Renal cortex interstitium (tissue), 15 donors: ENCODE data around the gene BAZ1B. TPM values are rescaled to one million over a fixed set of nuclear protein-coding genes. Genes with fewer than 3 reads are reported as not detected.
"Not testable (repeated sequence)": the region's sequence is repeated elsewhere in the genome, so short reads cannot be mapped to it uniquely, and the experiment has no call there.

Source experiments
- DNase-seq, 11 donors: peaks; one replicate each; pipeline ENCODE4 v3.0.0-alpha.2; 2013; ENCODE audit warnings: low read depth in 9 of 11, low spot score in 4 of 11; ENCODE audit errors: extremely low read depth in 1 of 11
- long read RNA-seq, 16 experiments: transcript quantifications; one replicate each; lab custom pipeline, GENCODE V29; 2026
- polyA plus RNA-seq, 3 donors: library from polyadenylated mRNA; unstranded; fragments of 120-200 nt; gene quantifications; one replicate each; pipeline ENCODE4 v1.2.1, GENCODE V29; 2013; ENCODE audit not compliant: insufficient read length in 3 of 3

The BAZ1B gene
- 10 to 100 TPM; 60.4 to 84.6 (median 82.2) TPM for polyA plus RNA-seq
- long read RNA-seq, donor 1, partial matches to known transcripts: 7 of 7 reads
- long read RNA-seq, donor 1, other reads (novel, unspliced or antisense): 0 of 7 reads
- long read RNA-seq, donor 2, partial matches to known transcripts: 48 of 48 reads
- long read RNA-seq, donor 2, other reads (novel, unspliced or antisense): 0 of 48 reads
- long read RNA-seq, donor 3, partial matches to known transcripts: 18 of 18 reads
- long read RNA-seq, donor 3, other reads (novel, unspliced or antisense): 0 of 18 reads
- long read RNA-seq, donor 4, partial matches to known transcripts: 40 of 40 reads
- long read RNA-seq, donor 4, other reads (novel, unspliced or antisense): 0 of 40 reads
- long read RNA-seq, donor 5: 0 reads
- long read RNA-seq, donor 6, partial matches to known transcripts: 14 of 14 reads
- long read RNA-seq, donor 6, other reads (novel, unspliced or antisense): 0 of 14 reads
- long read RNA-seq, donor 7, partial matches to known transcripts: 11 of 11 reads
- long read RNA-seq, donor 7, other reads (novel, unspliced or antisense): 0 of 11 reads
- long read RNA-seq, donor 8: 0 reads
- long read RNA-seq, donor 9, full-length matches to known transcripts: 1 of 49 reads
- long read RNA-seq, donor 9, partial matches to known transcripts: 48 of 49 reads
- long read RNA-seq, donor 9, other reads (novel, unspliced or antisense): 0 of 49 reads
- long read RNA-seq, donor 10, partial matches to known transcripts: 50 of 50 reads
- long read RNA-seq, donor 10, other reads (novel, unspliced or antisense): 0 of 50 reads
- long read RNA-seq, donor 11, partial matches to known transcripts: 54 of 54 reads
- long read RNA-seq, donor 11, other reads (novel, unspliced or antisense): 0 of 54 reads
- long read RNA-seq, donor 12, partial matches to known transcripts: 23 of 23 reads
- long read RNA-seq, donor 12, other reads (novel, unspliced or antisense): 0 of 23 reads
- long read RNA-seq, donor 13: 0 reads
- long read RNA-seq, donor 14: 0 reads
- long read RNA-seq, donor 15, partial matches to known transcripts: 20 of 20 reads
- long read RNA-seq, donor 15, other reads (novel, unspliced or antisense): 0 of 20 reads
- long read RNA-seq, donor 16, partial matches to known transcripts: 322 of 393 reads
- long read RNA-seq, donor 16, other reads (novel, unspliced or antisense): 71 of 393 reads

- peak; percentile 91 to 97 (median 96) for DNase-seq
Measured at GRCh38 chr7:73522105-73522872, at the start of gene BAZ1B. Gene BAZ1B, minus strand, starts transcription at chr7:73522293. Its CDS starts 360 bp downstream, at chr7:73521933.

- DNase-seq: no peak
Measured at GRCh38 chr7:73570977-73571376, 48.9 kb upstream of the BAZ1B start.

- no peak for DNase-seq
Measured at GRCh38 chr7:73570521-73570920, 48.4 kb upstream of the BAZ1B start.

GRCh38 chr7:73569042-73569608 is 47.0 kb upstream of the BAZ1B start:
- DNase-seq: no peak

- no peak for DNase-seq
Measured at GRCh38 chr7:73567846-73568685, 46.0 kb upstream of the BAZ1B start.

- no peak for DNase-seq
Measured at GRCh38 chr7:73567140-73567539, 45.0 kb upstream of the BAZ1B start.

GRCh38 chr7:73566431-73566830 is 44.3 kb upstream of the BAZ1B start:
- not testable (repeated sequence) for DNase-seq

GRCh38 chr7:73565675-73566340 is 43.7 kb upstream of the BAZ1B start:
- DNase-seq: no peak

- DNase-seq: no peak
Measured at GRCh38 chr7:73560109-73560835, 38.2 kb upstream of the BAZ1B start.

- DNase-seq: peak in 5 of 11 donors; percentile 40 to 67 (median 51)
Measured at GRCh38 chr7:73557397-73558257, 35.5 kb upstream of the BAZ1B start, which contains the start of gene BCL7B. Gene BCL7B, minus strand, starts transcription at chr7:73557690. Its CDS starts 112 bp downstream, at chr7:73557578.

- DNase-seq: peak in 9 of 11 donors; percentile 76 to 89 (median 86)
Measured at GRCh38 chr7:73557108-73557396, 35.0 kb upstream of the BAZ1B start.

- DNase-seq: peak in 1 of 11 donors; percentile 47
Measured at GRCh38 chr7:73556208-73557107, 34.4 kb upstream of the BAZ1B start.

- no peak for DNase-seq
Measured at GRCh38 chr7:73555411-73555982, 33.4 kb upstream of the BAZ1B start.

- DNase-seq: not testable (repeated sequence)
Measured at GRCh38 chr7:73550093-73550492, 28.0 kb upstream of the BAZ1B start.
